ENCODE measurements around the gene FBXO24. TPM values are rescaled to one million over a fixed set of nuclear protein-coding genes. Genes with fewer than 3 reads are reported as not detected.

The FBXO24 gene
- total and polyA plus RNA-seq, 8 donors: 0.31 to 2.0 (median 0.81) TPM

GRCh38 chr7:100599911-100600729 is 14.0 kb downstream of the FBXO24 start:
- DNase-seq: no peak
- no peak for ATAC-seq
- TF ChIP-seq, protein P1, sequence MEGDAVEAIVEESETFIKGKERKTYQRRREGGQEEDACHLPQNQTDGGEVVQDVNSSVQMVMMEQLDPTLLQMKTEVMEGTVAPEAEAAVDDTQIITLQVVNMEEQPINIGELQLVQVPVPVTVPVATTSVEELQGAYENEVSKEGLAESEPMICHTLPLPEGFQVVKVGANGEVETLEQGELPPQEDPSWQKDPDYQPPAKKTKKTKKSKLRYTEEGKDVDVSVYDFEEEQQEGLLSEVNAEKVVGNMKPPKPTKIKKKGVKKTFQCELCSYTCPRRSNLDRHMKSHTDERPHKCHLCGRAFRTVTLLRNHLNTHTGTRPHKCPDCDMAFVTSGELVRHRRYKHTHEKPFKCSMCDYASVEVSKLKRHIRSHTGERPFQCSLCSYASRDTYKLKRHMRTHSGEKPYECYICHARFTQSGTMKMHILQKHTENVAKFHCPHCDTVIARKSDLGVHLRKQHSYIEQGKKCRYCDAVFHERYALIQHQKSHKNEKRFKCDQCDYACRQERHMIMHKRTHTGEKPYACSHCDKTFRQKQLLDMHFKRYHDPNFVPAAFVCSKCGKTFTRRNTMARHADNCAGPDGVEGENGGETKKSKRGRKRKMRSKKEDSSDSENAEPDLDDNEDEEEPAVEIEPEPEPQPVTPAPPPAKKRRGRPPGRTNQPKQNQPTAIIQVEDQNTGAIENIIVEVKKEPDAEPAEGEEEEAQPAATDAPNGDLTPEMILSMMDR (IDR thresholded peaks at IDR 0.05): no peak
- intact Hi-C loops (cut with DNase I): no loop called here
- H3K27me3 ChIP-seq: no peaks in the 10 kb centered on the region
- FAIRE-seq: no peak
- H3K36me3 ChIP-seq: no peaks in the 10 kb centered on the region
- no peaks in the 10 kb centered on the region for H3K9me3 ChIP-seq
- peaks cover 0 to 3% (median 0%) of the 10 kb centered on the region in 3 donors for H3K4me1 ChIP-seq
- no peak overlapping the region for H3K27ac ChIP-seq
- H3K4me3 ChIP-seq: no peak overlapping the region
- WGBS, 2 donors: 59 to 60% methylated on average over 18 of the region's 18 CpGs

- FAIRE-seq (no peak), DNase-seq (no peak), ATAC-seq (no peak)
- intact Hi-C loops (cut with DNase I): no loop called here
- H3K4me3 ChIP-seq: no peak overlapping the region
- H3K4me1 ChIP-seq: peaks cover 0 to 3% (median 0%) of the 10 kb centered on the region in 3 donors
- TF ChIP-seq, protein P1 (IDR thresholded peaks at IDR 0.05): no peak
- WGBS, 2 donors: 66 to 71% methylated on average over 9 of the region's 9 CpGs
- H3K36me3 ChIP-seq: no peaks in the 10 kb centered on the region
- no peaks in the 10 kb centered on the region for H3K9me3 ChIP-seq
- H3K27ac ChIP-seq: no peak overlapping the region
- no peaks in the 10 kb centered on the region for H3K27me3 ChIP-seq
These were observed 14.6 kb downstream of the FBXO24 start for GRCh38 chr7:100600730-100601038.

DNA sequence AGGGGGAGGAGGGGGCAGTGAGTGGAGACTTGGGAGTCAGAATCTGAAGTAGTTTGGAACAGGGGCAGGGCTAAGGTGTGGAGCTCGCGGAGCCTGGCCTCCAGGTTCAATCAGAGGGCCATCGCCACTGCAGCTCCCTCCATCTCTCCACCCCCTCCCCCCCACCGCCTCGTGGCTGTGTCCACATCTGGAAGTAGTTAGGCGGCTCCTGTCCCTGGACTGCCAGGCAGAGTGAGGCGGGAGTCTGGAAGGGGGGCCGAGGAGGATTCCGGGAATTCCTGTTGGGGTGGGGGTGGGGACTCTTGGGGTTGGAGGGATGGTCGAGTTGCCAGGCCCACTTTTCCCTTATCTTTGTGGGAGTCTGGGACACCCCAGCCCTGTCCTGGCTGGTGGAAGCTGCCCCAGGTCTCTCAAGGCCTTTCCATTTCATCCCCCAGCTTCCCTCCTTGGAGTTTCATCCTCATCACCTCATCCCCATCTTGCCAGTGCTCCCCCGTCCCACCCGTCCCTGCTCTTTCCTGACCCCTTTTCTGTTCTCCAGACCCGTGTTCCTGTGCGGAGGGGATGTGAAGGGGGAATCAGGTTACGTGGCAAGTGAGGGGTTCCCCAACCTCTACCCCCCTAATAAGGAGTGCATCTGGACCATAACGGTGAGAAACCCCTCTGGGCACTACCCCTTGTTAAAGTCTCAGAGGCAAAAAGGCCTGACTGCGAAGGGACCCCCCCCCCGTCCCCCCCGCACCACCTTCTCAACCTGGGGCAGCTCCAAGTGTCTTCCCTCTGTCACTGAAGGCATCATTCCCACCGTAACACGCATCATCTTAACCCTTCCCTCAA is 17.0 kb downstream of the FBXO24 start:
- no peaks in the 10 kb centered on the region for H3K9me3 ChIP-seq
- TF ChIP-seq, protein P1 (IDR thresholded peaks at IDR 0.05): no peak
- H3K27ac ChIP-seq: peak overlapping the region in 2 of 4 donors; percentile 46 to 55
- H3K4me1 ChIP-seq: peaks cover 0 to 3% (median 0%) of the 10 kb centered on the region in 3 donors
- 50 to 59% methylated on average over 19 to 21 of the region's 21 CpGs for WGBS, 2 donors
- peak in 2 of 6 donors; percentile 54 to 56 for DNase-seq
- FAIRE-seq: no peak
- H3K27me3 ChIP-seq: no peaks in the 10 kb centered on the region
- peak overlapping the region in 2 of 4 donors; percentile 67 to 83 for H3K4me3 ChIP-seq
- no peaks in the 10 kb centered on the region for H3K36me3 ChIP-seq
- no peak for ATAC-seq
- intact Hi-C loops (cut with DNase I): no loop called here

GRCh38 chr7:100603726-100604027 is 17.5 kb downstream of the FBXO24 start:
- DNase-seq (no peak), FAIRE-seq (no peak), ATAC-seq (peak in 2 of 4 donors; percentile 1 to 2)
- intact Hi-C loops (cut with DNase I): no loop called here
- Histone ChIP-seq H3K4me1 (peaks cover 0 to 3% (median 0%) of the 10 kb centered on the region in 3 donors), H3K27me3 (no peaks in the 10 kb centered on the region), H3K9me3 (no peaks in the 10 kb centered on the region), H3K4me3 (peak overlapping the region; percentile 35 to 83 (median 52)), H3K27ac (peak overlapping the region in 3 of 4 donors; percentile 46 to 58 (median 55)), H3K36me3 (no peaks in the 10 kb centered on the region)
- TF ChIP-seq, protein P1 (IDR thresholded peaks at IDR 0.05): no peak
- 24 to 27% methylated on average over 10 of the region's 10 CpGs for WGBS, 2 donors

Measured in pancreas (tissue), 10 donors.